IMR-90 (cell line): ENCODE data around the gene PIKFYVE. TPM values are rescaled to one million over a fixed set of nuclear protein-coding genes. Genes with fewer than 3 reads are reported as not detected.

ENCODE experiments used
- ATAC-seq: fragments of 200-7000 bp; cut with Tn5 transposase; 2 replicates; pipeline ENCODE4 v1.9.1; 2020; ENCODE audit warnings: low read depth, mild to moderate bottlenecking, moderate library complexity
- BruUV-seq: library from RNA; stranded (reverse); fragments of 400-500 nt; replicated peaks from 2 replicates; lab custom pipeline; 2021; lab: Mats Ljungman, UMichigan
- CTCF ChIA-PET: fragments of 300-600 bp; formaldehyde crosslinking; extraction: SDS; loops from one replicate; lab custom pipeline; 2021; ENCODE audit warnings: antibody characterized with exemption; lab: Yijun Ruan, JAX
- POLR2A ChIA-PET: fragments of 300-600 bp; sonication (Branson Sonifier 250); formaldehyde crosslinking; loops from one replicate; lab custom pipeline; 2022; ENCODE audit warnings: antibody characterized with exemption; ENCODE audit not compliant: unreplicated experiment; lab: Charles Lee
- DNase-seq: peaks from one replicate; pipeline ENCODE4 v3.0.0; 2013
- H2AFZ ChIP-seq: replicated peaks from 2 replicates; pipeline ENCODE3; 2013; ENCODE audit warnings: low read length, mild to moderate bottlenecking; ENCODE audit not compliant: poor library complexity
- H2AK5ac ChIP-seq: 2 replicates; pipeline ENCODE4 v1.6.1; 2013; ENCODE audit warnings: low read depth, low read length, inconsistent platforms
- H2AK9ac ChIP-seq: replicated peaks from 2 replicates; pipeline ENCODE3; 2013; ENCODE audit warnings: mild to moderate bottlenecking, low read depth, low read length, moderate library complexity; ENCODE audit not compliant: poor library complexity
- H2BK120ac ChIP-seq: 2 replicates; pipeline ENCODE4 v1.6.1; 2013; ENCODE audit warnings: low read depth, low read length, inconsistent platforms
- H2BK15ac ChIP-seq: 3 replicates; pipeline ENCODE4 v1.6.1; 2013; ENCODE audit warnings: low read depth, low read length, inconsistent platforms
- H2BK20ac ChIP-seq: 2 replicates; pipeline ENCODE4 v1.6.1; 2013; ENCODE audit warnings: low read depth, mild to moderate bottlenecking, inconsistent platforms, low read length, moderate library complexity
- H2BK5ac ChIP-seq: 2 replicates; pipeline ENCODE4 v1.6.1; 2013; ENCODE audit warnings: mild to moderate bottlenecking, low read depth, low read length, inconsistent platforms; ENCODE audit not compliant: poor library complexity, severe bottlenecking
- H3K14ac ChIP-seq: replicated peaks from 2 replicates; pipeline ENCODE4 v1.6.1; 2013; ENCODE audit warnings: low read depth, low read length, inconsistent platforms
- H3K18ac ChIP-seq: 2 replicates; pipeline ENCODE4 v1.6.1; 2013; ENCODE audit warnings: low read depth, low read length, control low read depth
- H3K23ac ChIP-seq: 2 replicates; pipeline ENCODE4 v1.6.1; 2013; ENCODE audit warnings: low read depth, low read length, inconsistent platforms
- H3K27ac ChIP-seq: 2 replicates; pipeline ENCODE4 v1.5.1; 2013; ENCODE audit warnings: mild to moderate bottlenecking, control low read depth, low read length; ENCODE audit not compliant: insufficient read depth
- H3K27me3 ChIP-seq: 2 replicates; pipeline ENCODE4 v1.6.1; 2013; ENCODE audit warnings: low read length; ENCODE audit not compliant: control insufficient read depth, insufficient read depth
- H3K36me3 ChIP-seq: 2 replicates; pipeline ENCODE4 v1.6.1; 2013; ENCODE audit warnings: low read length, mixed read lengths; ENCODE audit not compliant: control insufficient read depth, insufficient read depth
- H3K4ac ChIP-seq: 2 replicates; pipeline ENCODE4 v1.6.1; 2013; ENCODE audit warnings: low read depth, low read length, inconsistent platforms
- H3K4me1 ChIP-seq: 2 replicates; pipeline ENCODE4 v1.6.1; 2013; ENCODE audit warnings: low read length, mixed read lengths; ENCODE audit not compliant: control insufficient read depth, insufficient read depth
- H3K4me2 ChIP-seq: 2 replicates; pipeline ENCODE4 v1.6.1; 2013; ENCODE audit warnings: low read depth, mild to moderate bottlenecking, control low read depth, low read length, moderate library complexity
- H3K4me3 ChIP-seq: 2 replicates; pipeline ENCODE4 v1.5.1; 2013; ENCODE audit warnings: low read depth, mild to moderate bottlenecking, control low read depth, low read length, moderate library complexity; ENCODE audit not compliant: insufficient read depth
- H3K56ac ChIP-seq: 2 replicates; pipeline ENCODE4 v1.6.1; 2013; ENCODE audit warnings: low read length, inconsistent platforms; ENCODE audit not compliant: insufficient read depth; ENCODE audit errors: extremely low read depth
- H3K79me1 ChIP-seq, 2 experiments: 2 replicates each; pipeline ENCODE4 v1.6.1; 2013; ENCODE audit warnings: low read length in 2 of 2, inconsistent platforms in 1 of 2, low read depth in 1 of 2
- H3K9ac ChIP-seq: 2 replicates; pipeline ENCODE4 v1.6.1; 2013; ENCODE audit warnings: low read depth, low read length, control low read depth
- H3K9me1 ChIP-seq: 2 replicates; pipeline ENCODE4 v1.6.1; 2013; ENCODE audit warnings: low read length, inconsistent platforms; ENCODE audit not compliant: insufficient read depth
- H3K9me3 ChIP-seq: 2 replicates; pipeline ENCODE4 v1.6.1; 2013; ENCODE audit warnings: low read length; ENCODE audit not compliant: control insufficient read depth, insufficient read depth
- H4K20me1 ChIP-seq: 2 replicates; pipeline ENCODE4 v1.6.1; 2013; ENCODE audit warnings: low read length, inconsistent platforms; ENCODE audit not compliant: insufficient read depth
- H4K5ac ChIP-seq: 2 replicates; pipeline ENCODE4 v1.6.1; 2013; ENCODE audit warnings: mild to moderate bottlenecking, low read depth, low read length, control low read depth
- H4K8ac ChIP-seq, 2 experiments: 2 replicates each; pipeline ENCODE4 v1.6.1; 2013; ENCODE audit warnings: low read depth in 2 of 2, low read length in 2 of 2, control low read depth in 1 of 2, inconsistent platforms in 1 of 2
- H4K91ac ChIP-seq: 2 replicates; pipeline ENCODE4 v1.6.1; 2013; ENCODE audit warnings: low read depth, low read length, inconsistent platforms; ENCODE audit not compliant: insufficient read depth
- BHLHE40 ChIP-seq: fragments of 150-350 bp; IDR thresholded peaks from 2 replicates; pipeline ENCODE4 v1.6.1; 2016; ENCODE audit warnings: mild to moderate bottlenecking, low read depth, low read length
- CEBPB ChIP-seq: IDR thresholded peaks from 2 replicates; pipeline ENCODE4 v1.6.1; 2012; ENCODE audit warnings: low read depth, low read length, improper control_type of control experiment
- CHD1 ChIP-seq: IDR thresholded peaks from 2 replicates; pipeline ENCODE4 v1.6.1; 2012; ENCODE audit warnings: low read depth, low read length, improper control_type of control experiment
- CTCF ChIP-seq: conservative IDR thresholded peaks from 2 replicates; pipeline ENCODE4 v1.5.1; 2012; ENCODE audit warnings: mild to moderate bottlenecking, low read depth, low read length, improper control_type of control experiment
- FOS ChIP-seq: fragments of 150-350 bp; IDR thresholded peaks from 2 replicates; pipeline ENCODE4 v1.6.1; 2016; ENCODE audit warnings: low read depth, low read length
- MAFK ChIP-seq: IDR thresholded peaks from 2 replicates; pipeline ENCODE4 v1.6.1; 2012; ENCODE audit warnings: low read depth, low read length, improper control_type of control experiment
- MAZ ChIP-seq: IDR thresholded peaks from 2 replicates; pipeline ENCODE4 v1.6.1; 2012; ENCODE audit warnings: low read depth, mild to moderate bottlenecking, low read length, improper control_type of control experiment, moderate library complexity, borderline replicate concordance
- MXI1 ChIP-seq: IDR thresholded peaks from 2 replicates; pipeline ENCODE4 v1.6.1; 2012; ENCODE audit warnings: low read depth, mild to moderate bottlenecking, low read length, moderate library complexity, borderline replicate concordance
- NFE2L2 ChIP-seq: fragments of 150-350 bp; IDR thresholded peaks from 2 replicates; pipeline ENCODE4 v1.6.1; 2016; ENCODE audit warnings: low read depth, mild to moderate bottlenecking, low read length
- POLR2A ChIP-seq: IDR thresholded peaks from 2 replicates; pipeline ENCODE4 v1.6.1; 2012; ENCODE audit warnings: mild to moderate bottlenecking, low read depth, low read length
- RAD21 ChIP-seq: IDR thresholded peaks from 2 replicates; pipeline ENCODE4 v1.6.1; 2012; ENCODE audit warnings: low read length, improper control_type of control experiment
- RCOR1 ChIP-seq: IDR thresholded peaks from 2 replicates; pipeline ENCODE4 v1.6.1; 2012; ENCODE audit warnings: mild to moderate bottlenecking, low read length, improper control_type of control experiment; ENCODE audit not compliant: insufficient replicate concordance
- USF2 ChIP-seq: fragments of 150-350 bp; IDR thresholded peaks from 2 replicates; pipeline ENCODE4 v1.6.1; 2017; ENCODE audit warnings: mild to moderate bottlenecking, antibody characterized with exemption, low read length, low read depth
- WGBS, 2 experiments: methylation state at CpG; one replicate each; pipeline versions ENCODE4 v1.1.5 to v1.1.7; 2013; ENCODE audit warnings: missing lambda C conversion rate in 2 of 2; ENCODE audit not compliant: insufficient read length in 1 of 2; ENCODE audit errors: extremely low coverage in 2 of 2; 5-methylcytosine and 5-hydroxymethylcytosine counted together
- dilution Hi-C: fragments of 300-500 bp; cut with HindIII; formaldehyde crosslinking; loops from one replicate; pipeline ENCODE4 v1.14.3; 2018; ENCODE audit warnings: low sequenced_read_pairs; ENCODE audit not compliant: unreplicated experiment
- in situ Hi-C: fragments of 300-500 bp; cut with MboI; formaldehyde crosslinking; loops from 3 replicates; pipeline ENCODE4 v1.14.3; 2019; ENCODE audit warnings: low sequenced_read_pairs, inconsistent platforms, mixed read lengths
- intact Hi-C: fragments of 100-400 bp; cut with micrococcal nuclease; formaldehyde crosslinking; loops from 2 replicates; pipeline ENCODE4 v1.10.0; 2022
- polyA plus RNA-seq, 3 experiments: library from polyadenylated mRNA; depleted of rRNA; stranded (reverse); fragments of >200 nt; gene quantifications; 2 replicates each; pipeline ENCODE4 v1.2.3, GENCODE V29; 2012; ENCODE audit warnings: low replicate concordance in 1 of 3
- total RNA-seq: library from RNA; depleted of rRNA; stranded (reverse); fragments of >200 nt; gene quantifications from 2 replicates; pipeline ENCODE4 v1.2.3, GENCODE V29; 2012

Gene PIKFYVE
- total and polyA plus RNA-seq, 2 of the 4 experiments (the other 2 are of a cell fraction) = 9.3 to 34.6 TPM

- Histone ChIP-seq H3K36me3 (no peaks in the 10 kb centered on the region), H3K4me1 (peaks cover 5% of the 10 kb centered on the region; the same call in 1 of the 2 replicates), H3K27ac (no peak within 1 kb of the TSS), H3K27me3 (peaks cover 23% of the 10 kb centered on the region), H4K91ac (no peak within 1 kb of the TSS), H4K20me1 (no peaks in the 10 kb centered on the region), H3K9me1 (no peaks in the 10 kb centered on the region), H3K23ac (no peak within 1 kb of the TSS), H3K56ac (no peak within 1 kb of the TSS), H4K8ac (no peak within 1 kb of the TSS), H3K79me1 (no peaks in the 10 kb centered on the region), H2BK120ac (no peak within 1 kb of the TSS), H2AFZ (peak within 1 kb of the TSS; percentile 57), H2BK15ac (no peak within 1 kb of the TSS), H2BK20ac (no peak within 1 kb of the TSS), H3K4ac (no peak within 1 kb of the TSS), H3K4me3 (peak within 1 kb of the TSS; percentile 7; the same call in 1 of the 2 replicates), H2AK9ac (no peak within 1 kb of the TSS), H3K14ac (no peak within 1 kb of the TSS), H3K9me3 (no peaks in the 10 kb centered on the region), H4K5ac (no peak within 1 kb of the TSS), H3K4me2 (peak within 1 kb of the TSS; percentile 55; the same call in 1 of the 2 replicates), H3K18ac (no peak within 1 kb of the TSS), H2BK5ac (no peak within 1 kb of the TSS), H3K9ac (no peak within 1 kb of the TSS), H2AK5ac (no peak within 1 kb of the TSS)
- ChIA-PET POLR2A (no interaction called here), CTCF (interaction anchor here (0.6 to 0.7 kb wide), 3 partner anchors 1156 to 1815 kb away, joined by 3 to 9 read pairs (median 6); no protein-coding TSS in a partner anchor)
- ATAC-seq = peak; percentile 24; the same call in 1 of the 2 replicates
- dilution Hi-C loops (no loop called here), intact Hi-C loops (loop anchor here (5.0 to 10.0 kb wide), 2 partner anchors 1556 to 1988 kb away; no protein-coding TSS in a partner anchor), in situ Hi-C loops (loop anchor here (25.0 kb wide), 1 partner anchor 906 kb away; no protein-coding TSS in a partner anchor)
- WGBS, 2 experiments = 0% methylated on average over 35 of the region's 82 CpGs; no CpG with 5 or more reads in 1 of the 2 experiments
- no peak for DNase-seq
- BruUV-seq = no TSS peak
- TF ChIP-seq FOS = no peak
- no peak for TF ChIP-seq BHLHE40
- TF ChIP-seq CEBPB = no peak
- no peak for TF ChIP-seq NFE2L2
- TF ChIP-seq MXI1 = no peak
- TF ChIP-seq RCOR1 = no peak
- TF ChIP-seq RAD21 = no peak
- no peak for TF ChIP-seq CHD1
- TF ChIP-seq CTCF = no peak
- TF ChIP-seq USF2 = no peak
- TF ChIP-seq POLR2A = no peak
- no peak for TF ChIP-seq MAFK
- TF ChIP-seq MAZ = no peak
Observed at GRCh38 chr2:208406474-208407451, 140.7 kb downstream of the PIKFYVE start, which contains the start of gene PTH2R. PTH2R (plus strand) TSS chr2:208406792; CDS start chr2:208407044, 252 bp downstream.
